KMS-11 (cell line): Measurements from ENCODE around the gene BRSK1.

Source experiments
- H2AFZ ChIP-seq: fragments of 200-600 bp; sonication (generic); 2 replicates; pipeline ENCODE4 v1.6.1; 2016; ENCODE audit warnings: antibody characterized with exemption, mixed run types, low read depth
- H3K27ac ChIP-seq: fragments of 200-600 bp; sonication (generic); 2 replicates; pipeline ENCODE4 v1.6.1; 2016; ENCODE audit warnings: mild to moderate bottlenecking, mixed run types
- H3K27me3 ChIP-seq: fragments of 200-600 bp; sonication (generic); 2 replicates; pipeline ENCODE4 v1.6.1; 2017; ENCODE audit warnings: mild to moderate bottlenecking, low read depth, mixed run types, moderate library complexity; ENCODE audit not compliant: insufficient read depth
- H3K36me3 ChIP-seq: fragments of 200-600 bp; sonication (generic); 2 replicates; pipeline ENCODE4 v1.6.1; 2017; ENCODE audit warnings: mild to moderate bottlenecking, mixed run types; ENCODE audit not compliant: insufficient read depth
- H3K4me1 ChIP-seq: fragments of 200-600 bp; sonication (generic); 2 replicates; pipeline ENCODE4 v1.6.1; 2016; ENCODE audit warnings: mild to moderate bottlenecking, low read depth, mixed run types; ENCODE audit not compliant: poor library complexity, severe bottlenecking
- H3K4me2 ChIP-seq: fragments of 200-600 bp; sonication (generic); 2 replicates; pipeline ENCODE4 v1.7.0; 2016; ENCODE audit warnings: mild to moderate bottlenecking, mixed run types
- H3K4me3 ChIP-seq: fragments of 200-600 bp; sonication (generic); IDR thresholded peaks from 2 replicates; pipeline ENCODE4 v1.6.1; 2017; ENCODE audit warnings: low read depth, low read length, mixed read lengths; ENCODE audit not compliant: insufficient read depth
- H3K79me2 ChIP-seq: fragments of 200-600 bp; sonication (generic); 2 replicates; pipeline ENCODE4 v1.6.1; 2016; ENCODE audit warnings: low read depth, mixed run types; ENCODE audit not compliant: insufficient read depth
- H3K9ac ChIP-seq: fragments of 200-600 bp; sonication (generic); 2 replicates; pipeline ENCODE4 v1.6.1; 2016; ENCODE audit warnings: mild to moderate bottlenecking, mixed run types
- H4K20me1 ChIP-seq: fragments of 200-600 bp; sonication (generic); 2 replicates; pipeline ENCODE4 v1.6.1; 2016; ENCODE audit warnings: mild to moderate bottlenecking, mixed run types; ENCODE audit not compliant: insufficient read depth
- CTCF ChIP-seq: fragments of 200-600 bp; sonication (generic); conservative IDR thresholded peaks from 2 replicates; pipeline ENCODE4 v1.6.1; 2017; ENCODE audit warnings: low read depth, mild to moderate bottlenecking, antibody characterized with exemption, low read length, moderate library complexity, mixed read lengths

The BRSK1 gene

DNA sequence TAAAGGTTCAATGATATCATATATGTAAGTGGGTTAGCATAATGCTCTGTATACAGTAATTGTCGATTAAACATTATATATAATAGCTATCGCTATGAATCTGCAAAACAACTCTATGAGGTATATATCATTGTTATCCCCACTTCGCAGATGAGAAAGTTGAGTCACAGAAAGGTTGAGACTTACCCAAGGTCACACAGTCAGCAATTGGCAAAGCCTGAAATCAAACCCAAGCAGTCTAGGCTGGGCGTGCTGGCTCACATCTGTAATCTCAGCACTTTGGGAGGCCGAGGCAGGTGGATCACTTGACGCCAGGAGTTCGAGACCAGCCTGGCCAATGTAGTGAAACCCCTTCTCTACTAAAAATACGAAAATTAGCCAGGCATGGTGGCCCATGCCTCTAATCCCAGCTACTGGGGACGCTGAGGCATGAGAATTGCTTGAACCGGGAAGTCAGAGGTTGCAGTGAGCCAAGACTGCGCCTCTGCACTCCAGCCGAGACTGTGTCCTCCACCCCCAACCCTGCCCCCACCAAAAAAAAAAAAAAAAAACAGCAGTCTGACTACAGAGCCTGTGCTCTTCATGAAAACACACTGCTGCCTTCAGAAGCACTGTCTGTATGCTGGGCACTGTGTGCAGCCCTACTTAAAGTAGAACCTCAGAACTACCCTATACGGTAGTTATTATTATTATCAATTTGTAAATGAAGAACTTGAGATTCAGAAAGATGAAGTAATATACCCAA is 5.2 kb upstream of the BRSK1 start:
- Histone ChIP-seq H3K79me2 (peaks cover 7% of the 10 kb centered on the region; the same call in 1 of the 2 replicates), H3K4me2 (peak overlapping the region; percentile 90; the same call in 1 of the 2 replicates), H3K4me3 (no peak overlapping the region), H3K9ac (no peak overlapping the region), H3K36me3 (0 out of 2 replicates have a peak, but pooled peaks cover 3% of the 10 kb centered on the region), H4K20me1 (no peaks in the 10 kb centered on the region), H3K4me1 (peaks cover 39% of the 10 kb centered on the region), H2AFZ (no peak overlapping the region), H3K27ac (no peak overlapping the region), H3K27me3 (no peaks in the 10 kb centered on the region)
- no peak for TF ChIP-seq CTCF

DNA sequence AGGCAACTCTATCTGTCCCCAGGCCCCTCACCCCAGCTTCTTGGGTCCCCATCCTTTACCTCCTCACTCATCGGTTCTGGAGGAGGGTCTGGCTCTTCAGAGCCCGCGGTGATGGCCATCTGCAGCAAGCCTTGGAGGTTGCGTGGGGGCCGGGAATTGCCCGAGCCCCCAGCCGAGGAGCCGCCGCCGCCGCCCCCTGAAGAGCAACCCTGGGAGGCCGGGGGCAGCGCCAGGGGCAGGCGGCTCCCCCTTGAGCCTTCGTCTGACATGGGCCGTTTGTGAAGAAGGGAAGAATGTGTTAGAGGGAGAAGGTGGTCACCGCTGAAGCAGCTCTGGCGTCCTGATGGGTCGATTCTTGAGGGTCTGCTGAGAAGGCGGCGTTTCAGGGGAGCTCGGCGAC is 4.5 kb upstream of the BRSK1 start:
- H3K27ac ChIP-seq = peak overlapping the region; percentile 65
- peak overlapping the region; percentile 64; the same call in 1 of the 2 replicates for H2AFZ ChIP-seq
- H3K27me3 ChIP-seq = no peaks in the 10 kb centered on the region

DNA sequence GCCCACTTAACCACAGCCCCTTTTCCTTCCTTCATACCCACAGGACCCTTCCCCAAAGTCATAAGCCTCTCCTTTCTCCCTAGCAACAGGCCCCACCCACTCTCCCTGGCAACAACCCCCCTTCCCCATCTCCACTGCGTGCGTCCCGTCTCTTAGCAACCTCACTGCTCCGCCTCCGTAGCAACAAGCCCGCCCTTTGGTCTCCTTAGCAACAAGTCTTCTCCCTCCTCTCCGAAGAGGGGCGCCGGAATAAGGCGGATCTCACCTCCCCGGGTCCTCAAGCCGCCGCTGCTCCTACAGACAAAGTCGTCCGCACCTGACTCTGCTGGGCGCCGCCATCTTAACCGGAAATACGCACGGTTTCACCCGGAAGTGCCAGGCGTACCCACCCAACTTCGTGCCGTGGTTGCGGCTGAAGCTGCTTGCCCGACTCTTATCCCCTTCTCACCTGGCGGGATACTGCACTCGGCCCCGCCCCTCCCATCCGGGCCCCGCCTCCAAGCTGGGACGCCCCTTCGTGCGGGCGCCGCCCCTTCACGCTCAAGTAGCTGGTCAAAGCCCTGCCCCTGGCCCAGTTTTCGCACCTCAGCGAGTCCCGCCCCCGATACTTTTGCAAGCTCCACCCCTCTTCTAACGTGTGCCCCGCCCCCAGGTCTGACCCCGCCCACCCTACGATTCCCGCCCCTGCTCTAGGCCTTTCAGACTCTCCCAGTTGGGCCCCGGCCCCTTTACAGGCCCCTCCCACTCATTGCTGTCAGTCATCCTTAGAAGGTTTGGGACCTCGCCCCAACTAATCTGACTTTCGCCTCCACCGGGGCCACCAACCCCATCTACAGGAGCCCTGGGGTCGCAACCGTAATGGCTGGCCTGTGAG is 3.8 kb upstream of the BRSK1 start, which contains the start of gene HSPBP1:
Gene HSPBP1 (minus strand): TSS at position 341 of the 874 bp plus-strand sequence. CDS start 502 bp downstream, outside the sequence.
- Histone ChIP-seq H3K4me3 (no peak within 1 kb of the TSS), H3K79me2 (peaks cover 7% of the 10 kb centered on the region; the same call in 1 of the 2 replicates), H3K27me3 (no peaks in the 10 kb centered on the region), H3K36me3 (0 out of 2 replicates have a peak, but pooled peaks cover 3% of the 10 kb centered on the region), H2AFZ (peak within 1 kb of the TSS; percentile 74), H4K20me1 (no peaks in the 10 kb centered on the region), H3K4me2 (peak within 1 kb of the TSS; percentile 100), H3K9ac (peak within 1 kb of the TSS; percentile 67), H3K27ac (peak within 1 kb of the TSS; percentile 67), H3K4me1 (peaks cover 43% of the 10 kb centered on the region)
- TF ChIP-seq CTCF = no peak

More for the DNA sequence above, 4.5 kb upstream of the BRSK1 start:
- no peaks in the 10 kb centered on the region for H4K20me1 ChIP-seq
- peak overlapping the region; percentile 90 for H3K4me2 ChIP-seq
- no peak overlapping the region for H3K4me3 ChIP-seq
- 0 out of 2 replicates have a peak, but pooled peaks cover 3% of the 10 kb centered on the region for H3K36me3 ChIP-seq
- TF ChIP-seq CTCF = no peak
- peak overlapping the region; percentile 67 for H3K9ac ChIP-seq
- peaks cover 7% of the 10 kb centered on the region; the same call in 1 of the 2 replicates for H3K79me2 ChIP-seq
- peaks cover 39% of the 10 kb centered on the region for H3K4me1 ChIP-seq

GRCh38 chr19:55284405-55285058 is 735 bp downstream of the BRSK1 start:
- no peaks in the 10 kb centered on the region for H4K20me1 ChIP-seq
- no peak for TF ChIP-seq CTCF
- H3K27me3 ChIP-seq = no peaks in the 10 kb centered on the region
- H3K4me3 ChIP-seq = no peak overlapping the region
- H3K27ac ChIP-seq = no peak overlapping the region
- H3K4me2 ChIP-seq = peak overlapping the region; percentile 59; the same call in 1 of the 2 replicates
- peak overlapping the region; percentile 80 for H3K9ac ChIP-seq
- H3K4me1 ChIP-seq = peaks cover 37% of the 10 kb centered on the region
- peaks cover 3% of the 10 kb centered on the region; the same call in 1 of the 2 replicates for H3K79me2 ChIP-seq
- H3K36me3 ChIP-seq = no peaks in the 10 kb centered on the region
- no peak overlapping the region for H2AFZ ChIP-seq
